Smooth muscle cell of trachea (primary cell): ENCODE measurements around the gene ZNF775. TPM values are rescaled to one million over a fixed set of nuclear protein-coding genes. Genes with fewer than 3 reads are reported as not detected.

Experiments
- total RNA-seq: library from RNA; depleted of rRNA; stranded (reverse); fragments of >200 nt; gene quantifications from 2 replicates; pipeline ENCODE4 v1.2.1, GENCODE V29; 2014

ZNF775 gene
- total RNA-seq, result 5.1 and 10.6 TPM in 2 replicates

DNA sequence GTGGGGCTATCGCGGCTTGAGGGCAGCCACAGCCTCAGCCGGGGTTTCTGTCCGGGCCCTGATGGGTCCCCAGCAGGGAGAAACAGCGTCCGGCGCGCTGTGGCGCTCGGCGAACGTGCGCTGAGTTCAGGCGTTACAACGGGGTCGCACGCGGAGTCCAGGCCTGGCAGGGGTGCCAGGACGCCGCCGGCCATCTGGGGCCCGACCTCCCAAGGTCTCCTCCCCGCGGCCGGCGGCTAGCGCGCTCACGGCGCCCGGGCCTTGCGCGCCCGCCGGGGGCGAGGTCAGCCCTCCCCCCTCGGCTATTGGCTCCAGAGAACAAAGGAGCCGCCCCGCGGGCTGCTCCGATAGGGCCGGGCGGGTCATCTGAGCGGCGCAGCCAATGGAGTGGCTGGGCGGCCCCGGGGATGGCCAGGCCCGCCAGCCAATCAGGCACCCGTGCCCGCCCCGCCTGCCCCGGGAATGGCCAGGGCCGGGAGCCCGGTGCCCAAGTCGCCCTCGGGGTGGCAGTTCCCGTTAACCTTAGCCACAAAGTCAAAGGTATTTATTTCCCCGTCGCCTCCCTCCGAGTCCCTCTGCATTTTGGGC is at the start of gene ZNF775:
TSS of gene ZNF775 (plus strand) at position 478 of the 588 bp plus-strand sequence. CDS start 9,141 bp downstream, outside the sequence.

DNA sequence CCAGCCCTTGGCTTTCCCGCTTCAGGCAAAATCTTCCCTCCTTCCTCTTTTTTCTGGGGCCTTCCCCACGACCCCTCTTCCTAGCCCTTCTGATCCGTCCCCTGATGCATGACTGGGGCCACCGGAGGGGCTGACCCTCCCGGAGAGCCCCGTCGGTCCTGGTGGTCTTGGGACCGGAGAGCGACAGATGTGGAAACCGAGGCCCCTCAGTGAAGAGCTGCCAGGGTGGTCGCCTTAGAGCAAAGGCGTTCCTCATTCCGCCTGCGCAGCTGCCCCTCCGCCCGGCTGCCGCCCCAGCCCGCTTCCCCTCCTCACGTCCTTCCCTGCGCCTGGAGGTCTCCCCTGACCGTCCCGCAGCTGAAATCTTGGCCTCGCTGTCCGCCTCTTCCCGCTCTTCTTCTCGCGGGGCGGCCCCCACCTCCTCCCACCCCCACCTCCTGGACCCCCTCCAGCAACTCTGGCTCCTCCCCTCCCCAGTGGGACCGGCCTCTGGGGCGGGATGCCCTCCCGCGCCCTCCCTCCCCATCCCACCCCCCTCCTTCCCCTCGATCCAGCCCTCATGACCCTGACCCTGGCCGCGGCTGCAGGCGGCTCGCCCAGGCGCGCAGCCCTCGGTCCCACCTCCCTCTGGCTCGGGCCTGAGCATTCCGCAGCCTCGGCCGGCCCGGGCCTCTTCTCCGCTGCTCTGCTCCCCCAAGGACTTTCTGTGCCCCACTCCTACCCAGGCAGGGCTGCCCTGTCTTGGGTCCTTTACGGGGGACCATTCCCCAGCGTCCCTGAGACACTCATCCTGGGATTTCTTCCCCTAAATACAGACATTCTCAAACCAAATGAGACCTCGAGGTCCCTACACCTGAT is 37.6 kb upstream of the ZNF775 start, which contains the start of gene RARRES2:
TSS of gene RARRES2 (minus strand) at position 367 of the 858 bp plus-strand sequence. CDS start 1,020 bp downstream, outside the sequence.

DNA sequence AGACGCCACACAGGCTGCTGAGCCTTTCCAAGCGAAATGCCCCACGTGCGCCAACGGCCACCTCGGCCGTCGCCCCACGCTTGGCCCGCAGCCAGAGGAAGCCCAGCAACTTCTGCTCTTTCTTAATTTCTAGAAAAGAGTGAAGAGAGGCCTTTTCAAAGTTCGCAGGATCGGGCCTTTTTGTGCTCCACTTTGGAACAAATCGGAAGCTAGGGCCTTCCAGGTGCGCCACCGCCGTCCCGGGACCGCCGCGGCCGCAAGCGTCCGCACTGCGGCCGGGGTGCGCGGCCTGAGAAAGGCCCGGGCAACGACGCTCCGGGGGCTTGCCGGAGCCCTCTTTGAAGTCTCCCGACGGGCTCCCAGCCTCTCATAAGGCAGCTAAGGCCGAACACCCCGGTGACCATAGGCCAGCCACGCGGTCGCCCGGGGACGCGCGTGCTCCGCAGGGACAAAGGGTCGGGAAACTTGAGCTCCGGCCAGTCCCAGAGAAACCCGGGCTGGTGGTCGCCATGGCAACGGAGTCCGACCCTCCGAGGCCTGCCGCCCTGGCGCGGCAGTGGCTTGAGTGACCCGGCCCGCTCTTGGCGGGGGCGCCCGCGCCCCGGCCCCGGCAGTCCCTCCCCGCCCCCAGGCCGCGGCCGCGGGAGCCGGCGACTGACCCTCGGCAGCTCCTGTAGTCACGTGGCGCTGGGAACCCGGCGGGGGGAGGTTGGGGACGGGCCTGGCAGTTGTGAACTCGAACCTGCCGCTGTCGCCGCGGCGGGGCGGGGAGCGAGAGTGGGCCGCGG is 10.8 kb upstream of the ZNF775 start, which contains the start of gene REPIN1:
TSS of gene REPIN1 (plus strand) at position 727 of the 788 bp plus-strand sequence. CDS start 890 bp downstream, outside the sequence.

Other genes with a start within 250 kb of the ZNF775 start
- gene LRRC61, start 56.0 kb upstream of the ZNF775 start, total RNA-seq, result 0.15 and 3.3 TPM in 2 replicates
- gene ACTR3C, start 55.8 kb upstream of the ZNF775 start, total RNA-seq, result under 0.01 and 3.0 TPM in 2 replicates
- gene RARRES2, start 37.7 kb upstream of the ZNF775 start, total RNA-seq, result 0.73 and 20.7 TPM in 2 replicates
- gene REPIN1, start 10.5 kb upstream of the ZNF775 start, total RNA-seq, result 43.1 and 59.9 TPM in 2 replicates
- gene GIMAP8, start 71.3 kb downstream of the ZNF775 start, total RNA-seq, result 0.15 TPM in 1 of 2 replicates, not detected in the other
- gene GIMAP7, start 135.5 kb downstream of the ZNF775 start, total RNA-seq, result 0.15 TPM in 1 of 2 replicates, not detected in the other
- 2.0 TPM in 1 of 2 replicates, not detected in the other for gene GIMAP4, start 188.1 kb downstream of the ZNF775 start, total RNA-seq